Smooth muscle cell (in vitro differentiated cells): Measurements from ENCODE around the gene PFDN2. TPM values are rescaled to one million over a fixed set of nuclear protein-coding genes. Genes with fewer than 3 reads are reported as not detected.
A peak's percentile ranks its signal among the peaks of the same experiment; 100 is the strongest.

Source experiments
- DNase-seq: peaks from one replicate; lab custom pipeline; 2025; ENCODE audit not compliant: unreplicated experiment; lab: John Stamatoyannopoulos, UW
- H2AFZ ChIP-seq: fragments of 200-600 bp; sonication (generic); 2 replicates; pipeline ENCODE4 v1.6.0; 2016; ENCODE audit warnings: antibody characterized with exemption, low read depth, mild to moderate bottlenecking
- H3F3A ChIP-seq: fragments of 200-600 bp; sonication (generic); 2 replicates; pipeline ENCODE4 v1.6.0; 2017; ENCODE audit warnings: antibody characterized with exemption, low read depth
- H3K27ac ChIP-seq: fragments of 200-600 bp; sonication (generic); 2 replicates; pipeline ENCODE4 v1.5.1; 2016; ENCODE audit warnings: low read depth, mild to moderate bottlenecking
- H3K27me3 ChIP-seq: fragments of 200-600 bp; sonication (generic); 2 replicates; pipeline ENCODE4 v1.6.1; 2016; ENCODE audit warnings: low read depth, mild to moderate bottlenecking
- H3K36me3 ChIP-seq: fragments of 200-600 bp; sonication (generic); 2 replicates; pipeline ENCODE4 v1.5.1; 2016; ENCODE audit warnings: low read depth
- H3K4me1 ChIP-seq: fragments of 200-600 bp; sonication (generic); 2 replicates; pipeline ENCODE4 v1.5.1; 2016; ENCODE audit warnings: low read depth
- H3K4me2 ChIP-seq: fragments of 200-600 bp; sonication (generic); 2 replicates; pipeline ENCODE4 v1.6.0; 2016; ENCODE audit warnings: mild to moderate bottlenecking
- H3K4me3 ChIP-seq: fragments of 200-600 bp; sonication (generic); 2 replicates; pipeline ENCODE4 v1.5.1; 2016; ENCODE audit warnings: mild to moderate bottlenecking
- H3K79me2 ChIP-seq: fragments of 200-600 bp; sonication (generic); 2 replicates; pipeline ENCODE4 v1.6.0; 2016; ENCODE audit warnings: low read depth, mild to moderate bottlenecking
- H3K9ac ChIP-seq: fragments of 200-600 bp; sonication (generic); 2 replicates; pipeline ENCODE4 v1.6.0; 2016; ENCODE audit warnings: low read depth
- H3K9me3 ChIP-seq: fragments of 200-600 bp; sonication (generic); replicated peaks from 2 replicates; pipeline ENCODE4 v1.5.1; 2016; ENCODE audit warnings: low read depth
- H4K20me1 ChIP-seq: fragments of 200-600 bp; sonication (generic); 2 replicates; pipeline ENCODE4 v1.6.0; 2016; ENCODE audit warnings: low read depth
- CTCF ChIP-seq: fragments of 200-600 bp; sonication (generic); IDR thresholded peaks from 2 replicates; pipeline ENCODE4 v1.5.1; 2017; ENCODE audit warnings: borderline replicate concordance, mild to moderate bottlenecking, antibody characterized with exemption; ENCODE audit not compliant: insufficient read depth, poor library complexity, severe bottlenecking
- WGBS: methylation state at CpG from one replicate; pipeline ENCODE4 v1.1.7; 2016; ENCODE audit warnings: low lambda C conversion rate; 5-methylcytosine and 5-hydroxymethylcytosine counted together
- polyA plus RNA-seq: library from polyadenylated mRNA; unstranded; fragments of >200 nt; fragmentation: Nextera tagmentation; extraction: Ambion mirVana; gene quantifications from 2 replicates; pipeline ENCODE4 v1.2.1, GENCODE V29; 2016
- total RNA-seq: library from RNA; depleted of rRNA; stranded (reverse); fragments of >200 nt; gene quantifications from 2 replicates; pipeline ENCODE4 v1.2.3, GENCODE V29; 2014

Gene PFDN2
- total and polyA plus RNA-seq, 2 experiments from 2014 or later = 82.0 to 139 TPM

- peaks cover 4% of the 10 kb centered on the region for H3K4me1 ChIP-seq
- H3K4me3 ChIP-seq = no peak overlapping the region
- no peaks in the 10 kb centered on the region for H3K79me2 ChIP-seq
- H3K36me3 ChIP-seq = no peaks in the 10 kb centered on the region
- H3K27me3 ChIP-seq = no peaks in the 10 kb centered on the region
- H3K9me3 ChIP-seq = no peaks in the 10 kb centered on the region
- TF ChIP-seq CTCF = no peak
- no peak overlapping the region for H3K9ac ChIP-seq
- H3K4me2 ChIP-seq = peak overlapping the region; percentile 41
- no peaks in the 10 kb centered on the region for H4K20me1 ChIP-seq
- H3K27ac ChIP-seq = peak overlapping the region; percentile 73
- no peak for DNase-seq
- peak overlapping the region; percentile 73 for H2AFZ ChIP-seq
- H3F3A ChIP-seq = no peaks in the 10 kb centered on the region
- WGBS = 57% methylated on average over 4 of the region's 4 CpGs
Observed at GRCh38 chr1:161070761-161071160, 47.1 kb downstream of the PFDN2 start.

- Histone ChIP-seq H3K4me2 (peak within 1 kb of the TSS; percentile 41), H3K79me2 (no peaks in the 10 kb centered on the region), H3K9ac (no peak within 1 kb of the TSS), H3K36me3 (no peaks in the 10 kb centered on the region), H4K20me1 (no peaks in the 10 kb centered on the region), H3F3A (no peaks in the 10 kb centered on the region), H3K9me3 (no peaks in the 10 kb centered on the region), H2AFZ (peak within 1 kb of the TSS; percentile 73), H3K27ac (peak within 1 kb of the TSS; percentile 73), H3K4me3 (no peak within 1 kb of the TSS), H3K27me3 (no peaks in the 10 kb centered on the region), H3K4me1 (peaks cover 4% of the 10 kb centered on the region)
- no peak for DNase-seq
- no peak for TF ChIP-seq CTCF
- 90% methylated on average over 9 of the region's 9 CpGs for WGBS
Observed at GRCh38 chr1:161069731-161070270, 48.0 kb downstream of the PFDN2 start, which contains the start of gene ARHGAP30. Gene ARHGAP30 (minus strand): TSS chr1:161069891. CDS start chr1:161069624, 267 bp downstream.

GRCh38 chr1:161069241-161069640, 48.6 kb downstream of the PFDN2 start:
- TF ChIP-seq CTCF = no peak

More at GRCh38 chr1:161069241-161069640, 48.6 kb downstream of the PFDN2 start:
- Histone ChIP-seq H3K27me3 (no peaks in the 10 kb centered on the region), H3K9me3 (no peaks in the 10 kb centered on the region), H3K4me2 (no peak overlapping the region), H3K79me2 (no peaks in the 10 kb centered on the region), H3K27ac (no peak overlapping the region), H2AFZ (no peak overlapping the region), H4K20me1 (no peaks in the 10 kb centered on the region), H3F3A (no peaks in the 10 kb centered on the region), H3K9ac (no peak overlapping the region), H3K4me1 (peaks cover 4% of the 10 kb centered on the region), H3K4me3 (no peak overlapping the region), H3K36me3 (no peaks in the 10 kb centered on the region)
- 92% methylated on average over 9 of the region's 9 CpGs for WGBS
- DNase-seq = no peak
